GM18511 (cell line): ENCODE results near the gene TMEM109.

Experiments
- ATAC-seq: cut with Tn5 transposase; IDR thresholded peaks from one replicate; pipeline ENCODE4 v1.9.1; 2021; ENCODE audit warnings: mild to moderate bottlenecking, moderate library complexity; ENCODE audit not compliant: unreplicated experiment

The TMEM109 gene

GRCh38 chr11:60960405-60960804, 46.4 kb downstream of the TMEM109 start:
- ATAC-seq, result no peak

- no peak for ATAC-seq
Observed at GRCh38 chr11:60964801-60965200, 50.8 kb downstream of the TMEM109 start.

GRCh38 chr11:60966890-60967289, 52.9 kb downstream of the TMEM109 start:
- no peak for ATAC-seq

- ATAC-seq, result no peak
Observed at GRCh38 chr11:60968223-60968622, 54.3 kb downstream of the TMEM109 start.

GRCh38 chr11:60970369-60970774, 56.4 kb downstream of the TMEM109 start:
- ATAC-seq, result no peak

- no peak for ATAC-seq
Observed at GRCh38 chr11:60970890-60971289, 56.9 kb downstream of the TMEM109 start.

- ATAC-seq, result no peak
Observed at GRCh38 chr11:60971520-60971919, 57.6 kb downstream of the TMEM109 start, which contains the start of gene CD6. Gene CD6, plus strand, starts transcription at chr11:60971680. Its CDS starts 186 bp downstream, at chr11:60971866.

GRCh38 chr11:60972182-60973030, 58.4 kb downstream of the TMEM109 start:
- ATAC-seq, result no peak
